IPS-20b (cell line): ENCODE measurements around the gene GMPS.
"Not testable (repeated sequence)": the region's sequence is repeated elsewhere in the genome, so short reads cannot be mapped to it uniquely, and the experiment has no call there.

Source experiments
- H3K27ac ChIP-seq: one replicate; pipeline ENCODE4 v1.5.1; 2013; ENCODE audit warnings: low read length
- H3K27me3 ChIP-seq: 2 replicates; pipeline ENCODE4 v1.6.1; 2013; ENCODE audit warnings: mild to moderate bottlenecking, low read length, inconsistent platforms; ENCODE audit not compliant: insufficient read depth
- H3K36me3 ChIP-seq: 2 replicates; pipeline ENCODE4 v1.6.1; 2013; ENCODE audit warnings: low read depth, mild to moderate bottlenecking, inconsistent platforms, low read length, moderate library complexity; ENCODE audit not compliant: insufficient read depth
- H3K4me1 ChIP-seq: 2 replicates; pipeline ENCODE4 v1.6.1; 2013; ENCODE audit warnings: mild to moderate bottlenecking, control low read depth, inconsistent platforms, low read length, moderate library complexity; ENCODE audit not compliant: insufficient read depth
- H3K4me3 ChIP-seq: 2 replicates; pipeline ENCODE4 v1.5.1; 2013; ENCODE audit warnings: mild to moderate bottlenecking, low read length, inconsistent platforms
- H3K9ac ChIP-seq: 2 replicates; pipeline ENCODE4 v1.6.1; 2013; ENCODE audit warnings: low read depth, mild to moderate bottlenecking, inconsistent platforms, low read length, moderate library complexity
- H3K9me3 ChIP-seq: 2 replicates; pipeline ENCODE4 v1.6.1; 2013; ENCODE audit warnings: mild to moderate bottlenecking, low read depth, low read length, inconsistent platforms; ENCODE audit not compliant: insufficient read depth

The GMPS gene

DNA sequence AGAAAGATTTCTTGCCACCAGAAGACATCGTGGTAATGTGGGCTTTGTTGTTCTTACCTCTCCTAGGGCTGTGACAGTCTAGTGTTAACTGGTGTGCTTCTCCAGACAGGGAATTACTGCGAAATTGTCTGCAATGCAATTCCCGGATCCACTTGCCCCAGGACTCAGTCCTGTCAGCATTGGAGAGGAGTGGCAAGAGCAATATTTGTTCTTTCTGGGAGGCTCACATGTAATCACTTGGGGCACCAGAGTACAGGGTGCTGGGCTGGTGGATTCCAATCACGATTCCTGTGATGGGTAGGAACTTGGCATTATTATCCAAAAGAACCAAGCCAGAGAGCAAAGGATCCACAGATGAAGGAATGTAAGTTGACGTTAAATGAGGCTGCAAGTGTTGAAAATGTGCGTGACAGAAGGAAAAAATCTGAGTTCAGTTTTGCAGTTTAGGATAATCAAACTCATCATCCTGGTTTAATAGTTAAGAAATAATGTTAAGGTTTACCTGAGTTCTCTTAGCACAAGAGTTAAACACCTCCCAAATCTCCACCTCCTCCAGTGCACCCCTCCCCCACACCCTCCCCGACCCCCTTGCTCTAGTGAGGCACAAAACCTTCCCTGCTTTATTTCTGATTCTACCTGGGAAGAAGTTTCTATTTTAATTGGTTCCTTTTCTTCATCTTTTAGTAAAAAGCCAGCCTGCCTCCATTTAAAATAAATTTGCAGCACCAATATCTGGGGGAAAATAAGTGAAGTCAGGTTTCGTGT lies 79.2 kb downstream of the GMPS start:
- H3K4me1 ChIP-seq, result peaks cover 12% of the 10 kb centered on the region; the same call in 1 of the 2 replicates
- H3K9ac ChIP-seq, result 0 out of 2 replicates have a peak overlapping the region, but pooled peaks have one; percentile 38
- H3K27me3 ChIP-seq, result no peaks in the 10 kb centered on the region
- H3K27ac ChIP-seq, result no peak overlapping the region
- H3K9me3 ChIP-seq, result no peaks in the 10 kb centered on the region; the same call in 1 of the 2 replicates
- H3K4me3 ChIP-seq, result no peak overlapping the region
- no peaks in the 10 kb centered on the region for H3K36me3 ChIP-seq

GRCh38 chr3:155956508-155957411 lies 86.3 kb downstream of the GMPS start:
- no peak overlapping the region for H3K4me3 ChIP-seq
- no peaks in the 10 kb centered on the region; the same call in 1 of the 2 replicates for H3K9me3 ChIP-seq
- no peak overlapping the region for H3K27ac ChIP-seq
- H3K27me3 ChIP-seq, result no peaks in the 10 kb centered on the region
- H3K4me1 ChIP-seq, result no peaks in the 10 kb centered on the region
- H3K9ac ChIP-seq, result no peak overlapping the region
- H3K36me3 ChIP-seq, result no peaks in the 10 kb centered on the region

DNA sequence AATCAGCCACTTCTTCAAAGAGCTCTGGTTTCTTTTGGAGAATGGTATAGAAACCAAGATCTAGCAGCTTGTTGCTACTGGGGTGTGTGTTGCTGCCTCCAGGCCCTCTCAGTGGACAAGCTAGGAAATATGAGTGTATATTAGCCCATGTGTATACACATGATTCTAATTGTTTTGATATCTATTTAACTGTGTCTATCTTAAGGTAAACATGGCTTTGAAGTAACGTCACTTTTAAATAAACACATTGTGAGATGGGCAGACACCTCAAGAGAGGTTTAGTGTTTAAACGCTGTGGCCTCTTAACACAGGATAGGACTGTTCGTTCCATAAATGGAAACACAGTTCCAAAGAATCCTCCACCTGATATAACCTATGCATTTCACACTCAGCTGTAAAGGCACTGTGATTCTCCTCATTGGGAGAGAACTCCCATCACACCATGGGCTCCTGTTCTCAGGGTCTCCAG lies 87.0 kb downstream of the GMPS start:
- no peaks in the 10 kb centered on the region for H3K36me3 ChIP-seq
- no peaks in the 10 kb centered on the region for H3K9me3 ChIP-seq
- H3K27me3 ChIP-seq, result no peaks in the 10 kb centered on the region
- no peaks in the 10 kb centered on the region for H3K4me1 ChIP-seq
- no peak overlapping the region for H3K27ac ChIP-seq
- no peak overlapping the region for H3K9ac ChIP-seq
- H3K4me3 ChIP-seq, result no peak overlapping the region

GRCh38 chr3:155958676-155959075 lies 88.2 kb downstream of the GMPS start:
- H3K4me3 ChIP-seq, result no peak overlapping the region
- no peak overlapping the region for H3K9ac ChIP-seq
- no peaks in the 10 kb centered on the region for H3K4me1 ChIP-seq
- no peak overlapping the region for H3K27ac ChIP-seq
- no peaks in the 10 kb centered on the region for H3K27me3 ChIP-seq
- H3K36me3 ChIP-seq, result no peaks in the 10 kb centered on the region
- no peaks in the 10 kb centered on the region for H3K9me3 ChIP-seq

GRCh38 chr3:155960060-155960459 lies 89.6 kb downstream of the GMPS start:
- Histone ChIP-seq H3K27me3 (no peaks in the 10 kb centered on the region), H3K27ac (no peak overlapping the region), H3K4me1 (no peaks in the 10 kb centered on the region), H3K4me3 (no peak overlapping the region), H3K9me3 (no peaks in the 10 kb centered on the region), H3K36me3 (no peaks in the 10 kb centered on the region), H3K9ac (no peak overlapping the region)

GRCh38 chr3:155961044-155961443 lies 90.6 kb downstream of the GMPS start:
- H3K9me3 ChIP-seq, H3K27ac ChIP-seq, H3K4me3 ChIP-seq, H3K4me1 ChIP-seq, H3K27me3 ChIP-seq, H3K9ac ChIP-seq, H3K36me3 ChIP-seq: not testable (repeated sequence)

DNA sequence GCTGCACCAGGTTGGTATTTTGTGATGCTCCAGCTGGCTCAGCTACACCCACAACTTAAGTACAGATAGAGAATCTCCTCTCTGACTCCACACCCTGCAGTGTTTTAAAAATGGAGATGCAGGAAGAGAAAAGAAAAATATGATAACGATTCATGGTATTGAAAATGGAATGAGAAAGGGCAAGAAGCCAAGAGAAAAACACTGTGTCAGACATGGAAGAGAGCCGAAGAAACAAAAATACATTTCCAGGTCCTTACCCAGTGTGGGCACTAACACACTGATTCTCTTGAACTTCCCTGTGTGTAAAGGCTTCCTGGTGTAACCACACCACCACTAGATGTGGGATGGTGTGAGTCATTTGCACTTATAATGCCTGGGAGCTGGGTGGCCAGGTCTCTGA lies 93.1 kb downstream of the GMPS start:
- H3K36me3 ChIP-seq, result no peaks in the 10 kb centered on the region

GRCh38 chr3:155970398-155970797 lies 99.9 kb downstream of the GMPS start:
- H3K27me3 ChIP-seq, result no peaks in the 10 kb centered on the region
- H3K36me3 ChIP-seq, result no peaks in the 10 kb centered on the region
- H3K9ac ChIP-seq, result no peak overlapping the region
- H3K4me1 ChIP-seq, result no peaks in the 10 kb centered on the region
- no peak overlapping the region for H3K4me3 ChIP-seq
- H3K27ac ChIP-seq, result no peak overlapping the region
- 0 out of 2 replicates have a peak, but pooled peaks cover 5% of the 10 kb centered on the region for H3K9me3 ChIP-seq

More for the DNA sequence above, 93.1 kb downstream of the GMPS start:
- no peaks in the 10 kb centered on the region for H3K9me3 ChIP-seq
- no peak overlapping the region for H3K4me3 ChIP-seq
- H3K4me1 ChIP-seq, result no peaks in the 10 kb centered on the region
- no peaks in the 10 kb centered on the region for H3K27me3 ChIP-seq
- H3K9ac ChIP-seq, result no peak overlapping the region
- no peak overlapping the region for H3K27ac ChIP-seq

DNA sequence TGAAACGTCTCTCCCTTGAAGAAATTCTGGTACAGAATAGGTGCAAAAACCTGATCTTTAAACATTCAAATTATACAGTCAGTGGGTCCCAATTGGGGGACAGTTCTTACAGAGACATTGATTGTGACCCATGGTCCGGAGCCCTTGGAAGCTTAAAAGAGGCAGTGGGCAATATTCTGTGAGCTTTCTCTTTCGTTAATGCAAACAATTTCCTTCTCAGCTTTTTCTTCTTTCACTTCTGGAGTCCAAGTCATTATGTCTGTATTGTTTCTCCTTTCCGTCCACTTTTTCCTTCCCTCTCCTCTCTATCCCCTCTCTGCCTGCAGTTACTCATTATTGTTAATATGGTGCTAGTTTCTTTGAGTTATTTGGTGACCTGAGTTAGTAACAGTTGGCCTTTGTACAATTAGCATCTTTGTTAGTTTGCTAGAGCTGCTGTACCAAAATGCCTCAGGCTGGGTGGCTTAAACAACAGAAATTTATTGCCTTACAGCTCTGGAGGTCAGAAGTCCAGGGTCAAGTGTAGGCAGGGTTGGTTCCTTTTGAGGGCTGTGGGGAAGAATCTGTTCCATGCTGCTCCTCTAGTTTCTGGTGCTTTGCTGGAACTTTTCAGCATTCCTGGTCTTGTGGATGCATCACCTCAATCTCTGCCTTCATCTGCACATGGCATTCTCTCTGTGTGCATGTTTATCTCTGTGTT lies 102.6 kb downstream of the GMPS start:
- Histone ChIP-seq H3K27ac (no peak overlapping the region), H3K4me1 (no peaks in the 10 kb centered on the region), H3K27me3 (no peaks in the 10 kb centered on the region), H3K36me3 (no peaks in the 10 kb centered on the region), H3K4me3 (no peak overlapping the region), H3K9me3 (0 out of 2 replicates have a peak, but pooled peaks cover 5% of the 10 kb centered on the region), H3K9ac (no peak overlapping the region)

- no peak overlapping the region for H3K27ac ChIP-seq
- no peak overlapping the region for H3K9ac ChIP-seq
- no peaks in the 10 kb centered on the region for H3K9me3 ChIP-seq
- no peak overlapping the region for H3K4me3 ChIP-seq
- no peaks in the 10 kb centered on the region for H3K4me1 ChIP-seq
- no peaks in the 10 kb centered on the region for H3K27me3 ChIP-seq
- no peaks in the 10 kb centered on the region for H3K36me3 ChIP-seq
These were observed 107.9 kb downstream of the GMPS start for GRCh38 chr3:155978324-155978723.

DNA sequence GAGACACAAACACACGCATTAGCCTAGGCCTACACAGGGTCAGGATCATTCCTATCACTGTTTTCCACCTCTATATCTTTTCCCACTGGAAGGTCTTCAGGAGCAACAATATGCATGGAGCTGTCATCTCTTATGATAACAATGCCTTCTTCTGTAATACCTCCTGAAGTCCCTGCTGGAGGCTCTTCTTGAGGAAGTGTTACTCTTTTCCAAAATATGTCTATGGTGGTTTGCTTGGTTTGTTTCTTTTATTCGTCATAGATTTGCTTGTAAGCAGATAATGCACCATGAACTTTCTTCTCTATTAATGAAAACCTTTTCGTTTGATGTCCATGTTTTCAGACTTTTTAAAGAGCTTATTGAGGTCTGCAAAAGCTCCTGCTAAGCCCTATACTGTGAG lies 109.3 kb downstream of the GMPS start:
- Histone ChIP-seq H3K9me3 (no peaks in the 10 kb centered on the region), H3K36me3 (no peaks in the 10 kb centered on the region), H3K4me1 (peaks cover 3% of the 10 kb centered on the region; the same call in 1 of the 2 replicates), H3K27me3 (no peaks in the 10 kb centered on the region), H3K4me3 (no peak overlapping the region), H3K27ac (no peak overlapping the region), H3K9ac (no peak overlapping the region)
